ENCODE results near the gene CDKN1B.

- peak in 3 of 4 experiments; percentile 44 to 54 (median 52) for TF ChIP-seq CTCF (IDR thresholded peaks at IDR 0.05)
- TF ChIP-seq POLR2AphosphoS5 (IDR thresholded peaks at IDR 0.05) = no peak
Observed at GRCh38 chr12:12736759-12737676, 19.9 kb downstream of the CDKN1B start.
